ENCODE measurements around the gene FHIT. TPM values are rescaled to one million over a fixed set of nuclear protein-coding genes. Genes with fewer than 3 reads are reported as not detected.
"Not testable (repeated sequence)": the region's sequence is repeated elsewhere in the genome, so short reads cannot be mapped to it uniquely, and the experiment has no call there.

Gene FHIT
- total RNA-seq, 1 donor from 2014 or later: 16.6 TPM

DNA sequence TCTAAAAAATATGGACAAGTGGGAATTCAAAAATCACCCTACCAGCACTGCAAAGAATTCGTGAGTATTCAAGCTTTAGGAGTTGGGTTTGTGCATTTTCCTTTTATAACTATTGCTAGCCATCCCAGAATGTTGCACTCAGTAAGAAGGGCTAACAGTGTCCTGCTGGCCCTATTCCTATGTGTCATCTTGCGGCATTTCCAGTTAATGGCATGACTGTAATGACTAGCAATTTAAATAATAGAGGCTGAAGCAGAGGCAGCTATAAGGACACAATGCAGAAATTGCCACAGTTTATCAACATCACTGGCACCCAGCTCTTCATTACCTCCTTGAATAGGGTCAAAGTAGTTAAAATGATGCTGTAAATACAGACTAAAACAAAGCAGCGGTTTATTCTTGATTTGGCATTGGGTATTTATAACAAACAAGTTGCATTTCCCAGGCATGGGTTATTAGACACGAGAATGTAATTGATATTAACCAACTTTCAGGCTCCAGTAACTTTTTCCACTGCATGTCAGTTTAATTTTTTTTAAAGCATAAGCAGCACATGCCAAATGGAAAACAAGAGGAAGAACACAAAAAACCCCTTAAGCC is 177.6 kb downstream of the FHIT start:
- no peak for DNase-seq (ENCODE audit: low spot score)
- intact Hi-C loops (cut with DNase I): no loop called here

GRCh38 chr3:61068084-61068483 is 183.2 kb downstream of the FHIT start:
- DNase-seq (ENCODE audit: low spot score): no peak
- intact Hi-C loops (cut with DNase I): no loop called here

DNA sequence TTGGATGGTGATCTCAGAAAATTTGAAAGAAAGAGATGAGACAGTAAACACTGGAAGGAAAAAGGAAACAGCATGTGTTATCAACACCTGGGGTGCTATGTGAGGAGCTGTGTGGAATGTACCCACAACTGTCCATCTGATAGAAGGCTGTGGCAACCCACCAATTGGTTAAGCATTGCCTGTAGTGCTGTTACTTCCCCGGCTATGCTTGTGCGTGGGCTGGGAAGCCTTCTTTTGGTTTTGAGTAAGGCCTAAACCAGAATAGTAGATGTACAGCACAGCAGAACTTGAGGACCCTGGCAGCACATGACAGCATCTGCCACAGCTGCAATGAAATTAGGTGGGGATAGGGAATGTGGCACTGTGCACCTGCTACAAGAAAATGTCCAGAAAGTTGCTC is 184.5 kb downstream of the FHIT start:
- intact Hi-C loops (cut with DNase I): no loop called here
- DNase-seq (ENCODE audit: low spot score): no peak

DNA sequence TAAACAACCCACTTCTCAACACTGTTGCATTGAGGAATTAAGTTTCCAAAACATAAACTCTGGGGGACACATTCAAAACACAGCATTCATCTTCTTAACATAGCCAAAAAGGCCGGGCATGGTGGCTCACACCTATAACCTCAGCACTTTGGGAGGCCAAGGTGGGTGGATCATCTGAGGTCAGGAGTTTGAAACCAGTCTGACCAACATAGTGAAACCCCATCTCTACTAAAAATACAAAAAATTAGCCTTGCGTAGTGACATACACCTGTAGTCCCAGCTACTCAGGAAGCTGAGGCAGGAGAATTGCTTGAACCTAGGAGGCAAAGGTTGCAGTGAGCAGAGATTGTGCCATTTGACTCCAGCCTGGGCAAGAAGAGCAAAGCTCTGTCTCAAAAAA is 185.0 kb downstream of the FHIT start:
- intact Hi-C loops (cut with DNase I); DNase-seq (ENCODE audit: low spot score): not testable (repeated sequence)

DNA sequence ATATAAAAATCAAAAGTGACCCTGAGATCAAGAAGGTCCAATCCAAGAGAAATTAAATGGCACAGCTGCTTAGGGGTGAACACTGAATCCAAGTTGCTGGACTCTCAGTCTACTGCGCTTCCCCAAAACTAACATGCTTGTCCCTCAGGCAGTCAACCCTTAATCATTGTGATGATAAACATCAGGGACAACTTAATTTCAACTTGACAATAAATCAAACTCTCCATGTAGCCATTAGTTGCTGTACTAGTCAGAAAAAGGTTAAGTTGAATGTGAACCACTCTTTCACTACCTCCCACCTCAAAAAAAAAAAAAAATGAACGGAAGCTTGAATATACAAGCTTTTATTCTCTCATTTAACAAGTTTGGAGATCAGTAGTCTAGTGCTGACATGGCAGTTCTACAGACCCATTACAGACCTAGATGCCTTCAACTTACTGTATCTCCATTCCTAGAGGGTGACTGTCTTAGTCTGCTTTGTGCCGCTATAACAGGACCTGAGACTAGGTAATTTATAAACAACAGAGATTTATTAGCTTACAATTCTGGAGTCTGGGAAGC is 185.7 kb downstream of the FHIT start:
- no peak for DNase-seq (ENCODE audit: low spot score)
- intact Hi-C loops (cut with DNase I): no loop called here

DNA sequence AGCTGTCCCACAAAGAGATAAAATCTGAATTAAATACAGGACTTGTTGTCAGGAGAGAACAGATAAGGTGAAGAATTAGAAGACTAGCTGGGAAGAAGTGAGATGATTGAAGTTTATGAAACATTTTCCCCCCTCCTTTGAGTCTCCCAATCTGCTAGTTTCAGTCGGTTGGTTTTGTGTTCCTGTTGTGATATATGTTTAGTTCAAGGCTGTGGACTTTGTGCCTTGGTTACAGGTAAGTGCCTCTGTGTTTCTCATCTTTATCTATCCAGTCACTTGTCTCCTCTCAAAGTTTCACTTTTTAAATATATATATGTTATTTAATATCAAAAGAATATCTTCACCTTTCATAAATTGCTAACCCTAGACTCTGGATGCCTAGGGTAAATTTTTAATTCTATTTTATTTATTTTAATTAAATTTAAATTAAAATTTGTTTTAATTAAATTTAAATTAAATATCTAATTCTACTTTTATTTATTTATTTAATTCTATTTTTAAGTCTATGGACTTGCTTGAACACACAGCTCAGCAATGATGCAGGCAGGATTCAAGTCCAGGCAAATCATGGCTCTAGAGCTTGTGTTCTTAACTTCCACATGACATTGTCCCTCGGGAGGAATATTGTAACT is 190.0 kb downstream of the FHIT start:
- intact Hi-C loops (cut with DNase I): no loop called here
- DNase-seq (ENCODE audit: low spot score): no peak

- DNase-seq (ENCODE audit: low spot score): no peak
- intact Hi-C loops (cut with DNase I): no loop called here
Measured at GRCh38 chr3:61060411-61060861, 190.8 kb downstream of the FHIT start.

DNA sequence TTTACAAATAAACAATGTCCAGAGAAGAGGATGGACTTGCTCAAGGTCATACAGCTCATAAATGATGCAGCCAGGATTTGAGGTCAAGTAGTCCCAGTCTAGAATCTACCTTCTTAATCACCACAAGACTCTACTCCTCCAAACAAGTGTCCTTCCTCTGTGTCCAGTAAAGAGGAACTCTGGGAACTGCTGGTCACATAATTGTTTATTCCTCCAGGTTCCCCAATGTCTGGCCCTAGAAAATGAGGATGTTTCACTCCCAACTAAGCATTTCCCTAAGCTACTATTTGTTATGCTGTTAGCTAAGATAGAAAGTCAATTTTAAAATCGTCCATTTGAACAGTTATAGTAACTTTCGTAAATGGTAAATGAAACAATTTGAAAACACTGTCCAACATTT is 192.4 kb downstream of the FHIT start:
- no peak for DNase-seq (ENCODE audit: low spot score)
- intact Hi-C loops (cut with DNase I): no loop called here

GRCh38 chr3:61057464-61057863 is 193.8 kb downstream of the FHIT start:
- no peak for DNase-seq (ENCODE audit: low spot score)
- intact Hi-C loops (cut with DNase I): no loop called here

DNA sequence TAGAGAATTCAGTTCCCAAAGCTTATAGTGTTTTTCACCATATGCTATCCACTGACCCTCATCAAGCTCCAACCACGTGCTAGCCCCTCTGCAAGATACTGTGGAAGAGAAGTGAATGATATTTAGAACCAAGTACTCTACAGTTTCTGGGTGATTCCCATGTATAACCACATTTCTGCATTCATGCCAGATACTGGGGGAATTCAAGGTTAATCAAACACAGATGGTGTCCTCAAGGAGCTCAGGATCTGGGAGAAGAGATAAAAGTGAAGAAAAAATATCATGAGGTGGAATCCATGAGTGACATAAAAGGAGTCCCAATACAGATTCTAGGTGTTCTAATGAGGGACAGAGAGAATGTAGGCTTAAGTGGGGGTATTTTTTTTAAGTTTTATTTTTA is 195.8 kb downstream of the FHIT start:
- intact Hi-C loops (cut with DNase I): no loop called here
- no peak for DNase-seq (ENCODE audit: low spot score)

DNA sequence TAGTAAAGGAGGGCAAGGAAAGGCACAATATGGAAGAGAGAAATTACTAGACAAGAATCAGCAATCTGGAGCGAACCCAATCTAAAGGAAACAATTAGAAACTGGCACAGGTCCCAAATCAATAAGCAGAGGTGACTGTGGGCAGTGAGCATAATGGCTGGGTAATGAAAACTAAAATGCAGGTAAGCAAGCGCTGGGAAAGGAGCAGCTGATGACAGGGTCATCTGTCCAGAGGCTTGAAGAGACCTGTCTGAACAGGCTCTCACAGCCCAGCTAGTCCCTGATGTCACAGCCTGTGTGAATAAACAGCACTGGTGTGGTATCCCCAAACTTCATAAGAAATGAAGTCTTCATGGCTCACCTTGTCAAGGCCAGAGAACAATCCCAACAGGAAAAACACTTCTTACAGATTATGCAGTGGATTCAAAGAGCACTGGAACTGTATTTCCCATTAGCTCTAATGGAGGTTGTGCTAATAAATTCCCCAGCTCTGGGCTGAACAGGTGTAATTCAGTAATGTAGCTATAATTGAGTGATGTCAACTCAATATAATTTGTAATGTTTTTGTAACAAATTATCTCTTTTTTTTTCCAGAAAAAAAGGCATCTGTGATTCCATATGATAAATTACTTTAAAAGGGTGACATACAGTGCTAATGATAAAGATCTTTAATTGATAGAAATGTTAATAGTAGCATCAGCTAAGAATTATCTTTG is 197.3 kb downstream of the FHIT start:
- DNase-seq (ENCODE audit: low spot score): no peak
- intact Hi-C loops (cut with DNase I): no loop called here

GRCh38 chr3:61052851-61053250 is 198.4 kb downstream of the FHIT start:
- DNase-seq (ENCODE audit: low spot score): no peak
- intact Hi-C loops (cut with DNase I): no loop called here

GRCh38 chr3:61051666-61052065 is 199.6 kb downstream of the FHIT start:
- DNase-seq (ENCODE audit: low spot score): no peak
- intact Hi-C loops (cut with DNase I): no loop called here

DNA sequence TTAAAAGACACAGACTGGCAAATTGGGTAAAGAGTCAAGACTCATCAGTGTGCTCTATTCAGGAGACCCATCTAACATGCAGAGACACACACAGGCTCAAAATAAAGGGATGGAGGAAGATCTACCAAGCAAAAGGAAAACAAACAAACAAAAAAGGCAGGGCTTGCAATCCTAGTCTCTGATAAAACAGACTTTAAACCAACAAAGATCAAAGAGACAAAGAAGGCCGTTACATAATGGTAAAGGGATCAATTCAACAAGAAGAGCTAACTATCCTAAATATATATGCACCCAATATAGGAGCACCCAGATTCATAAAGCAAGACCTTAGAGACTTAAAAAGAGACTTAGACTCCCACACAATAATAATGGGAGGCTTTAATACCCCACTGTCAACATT is 206.1 kb downstream of the FHIT start:
- intact Hi-C loops (cut with DNase I): not testable (repeated sequence)

DNA sequence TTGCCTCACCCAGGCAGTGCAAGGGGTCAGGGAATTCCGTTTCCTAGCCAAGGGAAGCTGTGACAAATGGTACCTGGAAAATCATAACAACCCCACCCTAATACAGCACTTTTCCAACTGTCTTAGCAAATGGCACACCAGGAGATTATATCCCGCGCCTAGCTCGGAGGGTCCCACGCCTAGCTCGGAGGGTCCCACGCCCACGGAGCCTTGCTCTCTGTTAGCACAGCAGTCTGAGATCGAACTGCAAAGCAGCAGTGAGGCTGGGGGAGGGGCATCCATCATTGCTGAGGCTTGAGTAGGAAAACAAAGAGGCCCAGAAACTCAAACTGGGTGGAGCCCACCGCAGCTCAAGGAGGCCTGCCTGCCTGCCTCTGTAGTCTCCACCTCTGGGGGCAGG is 208.1 kb downstream of the FHIT start:
- intact Hi-C loops (cut with DNase I): no loop called here

More for the DNA sequence above, 206.1 kb downstream of the FHIT start:
- DNase-seq (ENCODE audit: low spot score): not testable (repeated sequence)

GRCh38 chr3:61040618-61041017 is 210.6 kb downstream of the FHIT start:
- intact Hi-C loops (cut with DNase I): no loop called here
- no peak for DNase-seq (ENCODE audit: low spot score)

More for the DNA sequence above, 208.1 kb downstream of the FHIT start:
- no peak for DNase-seq (ENCODE audit: low spot score)

GRCh38 chr3:61035573-61035972 is 215.7 kb downstream of the FHIT start:
- intact Hi-C loops (cut with DNase I): no loop called here
- DNase-seq (ENCODE audit: low spot score): no peak

GRCh38 chr3:61032991-61033390 is 218.3 kb downstream of the FHIT start:
- DNase-seq (ENCODE audit: low spot score): no peak
- intact Hi-C loops (cut with DNase I): no loop called here

DNA sequence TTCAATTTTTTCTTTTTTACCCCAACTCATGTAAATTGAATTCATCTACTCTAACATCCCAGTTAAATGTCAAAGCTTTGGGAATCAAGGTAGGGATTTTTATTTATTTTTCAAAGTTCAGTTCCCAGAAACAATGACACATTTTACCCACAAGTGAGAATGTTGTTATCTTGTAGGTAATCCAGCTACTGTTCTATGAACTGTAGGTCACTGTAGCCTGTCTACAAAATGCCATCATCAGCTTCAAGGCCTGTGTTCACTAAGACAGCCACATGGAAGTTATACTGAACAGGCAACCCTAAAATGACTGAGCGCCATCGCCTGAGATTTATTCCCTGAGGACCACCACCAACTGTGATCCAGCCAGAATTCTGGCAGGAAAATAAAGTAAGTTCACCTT is 219.7 kb downstream of the FHIT start:
- intact Hi-C loops (cut with DNase I): no loop called here
- DNase-seq (ENCODE audit: low spot score): no peak

DNA sequence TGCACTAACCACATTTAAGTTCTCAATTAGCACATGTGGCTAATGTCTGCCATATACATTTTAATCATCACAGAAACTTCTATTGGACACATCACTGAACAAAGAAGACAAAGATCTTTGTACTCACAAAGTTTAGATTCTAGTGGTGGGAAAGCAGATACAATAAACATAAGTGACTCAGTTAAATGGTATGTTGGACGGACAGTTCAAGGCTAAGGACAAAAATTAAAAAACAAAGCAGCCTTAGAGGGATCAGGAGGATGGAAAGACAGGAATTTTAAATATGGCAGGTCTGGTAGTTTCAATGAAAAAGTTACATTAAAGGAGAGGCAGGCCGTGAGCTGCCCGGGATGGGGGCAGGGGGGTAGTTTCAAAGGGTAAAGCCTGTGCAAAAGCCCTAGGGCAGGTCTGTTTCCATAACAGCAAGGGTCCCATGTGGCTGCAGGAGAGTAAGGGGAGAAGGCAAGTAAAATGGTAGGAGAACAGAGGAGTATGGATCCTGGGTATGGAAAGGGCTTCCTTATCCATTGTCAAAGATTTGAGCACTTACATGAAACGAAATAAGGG is 220.7 kb downstream of the FHIT start:
- intact Hi-C loops (cut with DNase I): no loop called here

More for the DNA sequence above, 220.7 kb downstream of the FHIT start:
- no peak for DNase-seq (ENCODE audit: low spot score)
